Measurements from ENCODE around the gene ULK4.

ULK4 gene

GRCh38 chr3:41956574-41956973, 5.3 kb downstream of the ULK4 start:
- DNase-seq (ENCODE audit: low read depth) = no peak
- no peak overlapping the region for H3K4me3 ChIP-seq (ENCODE audit: low read length)
- no peak for TF ChIP-seq CTCF (conservative IDR thresholded peaks at IDR 0.05; ENCODE audit: low read depth, low read length)

- no peak for DNase-seq (ENCODE audit: low read depth)
- TF ChIP-seq CTCF (conservative IDR thresholded peaks at IDR 0.05; ENCODE audit: low read depth, low read length) = no peak
- no peak overlapping the region for H3K4me3 ChIP-seq (ENCODE audit: low read length)
Measured at GRCh38 chr3:41955192-41955591, 6.7 kb downstream of the ULK4 start.

DNA sequence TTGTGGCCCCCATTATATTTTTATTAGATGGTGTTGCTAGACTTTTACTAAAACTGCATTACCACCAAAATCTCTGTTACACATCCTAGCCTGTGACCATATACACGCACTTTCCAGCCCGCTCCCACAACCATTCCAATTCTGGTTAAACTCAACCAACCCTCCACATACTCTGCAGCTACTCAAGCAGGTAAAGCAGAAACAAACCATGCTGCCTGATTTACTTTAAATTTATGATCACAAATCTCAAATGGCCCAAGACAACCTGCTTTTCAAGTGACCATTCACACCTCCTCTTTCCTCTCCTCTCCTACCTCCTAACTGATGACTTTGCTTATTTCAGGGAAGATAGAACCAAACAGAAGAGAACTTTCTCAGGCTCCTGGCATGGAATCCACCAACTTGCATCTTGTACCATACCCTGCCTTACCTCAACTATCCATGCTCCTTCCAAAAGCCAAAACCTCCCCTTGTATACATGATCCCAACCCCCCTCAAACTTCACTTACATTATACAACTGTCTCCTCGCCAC, 18.5 kb downstream of the ULK4 start:
- TF ChIP-seq CTCF (conservative IDR thresholded peaks at IDR 0.05; ENCODE audit: low read depth, low read length) = no peak
- H3K4me3 ChIP-seq (ENCODE audit: low read length) = no peak overlapping the region
- DNase-seq (ENCODE audit: low read depth) = no peak

GRCh38 chr3:41940393-41940792, 21.5 kb downstream of the ULK4 start:
- TF ChIP-seq CTCF (conservative IDR thresholded peaks at IDR 0.05; ENCODE audit: low read depth, low read length) = no peak
- no peak overlapping the region for H3K4me3 ChIP-seq (ENCODE audit: low read length)
- DNase-seq (ENCODE audit: low read depth) = no peak

DNA sequence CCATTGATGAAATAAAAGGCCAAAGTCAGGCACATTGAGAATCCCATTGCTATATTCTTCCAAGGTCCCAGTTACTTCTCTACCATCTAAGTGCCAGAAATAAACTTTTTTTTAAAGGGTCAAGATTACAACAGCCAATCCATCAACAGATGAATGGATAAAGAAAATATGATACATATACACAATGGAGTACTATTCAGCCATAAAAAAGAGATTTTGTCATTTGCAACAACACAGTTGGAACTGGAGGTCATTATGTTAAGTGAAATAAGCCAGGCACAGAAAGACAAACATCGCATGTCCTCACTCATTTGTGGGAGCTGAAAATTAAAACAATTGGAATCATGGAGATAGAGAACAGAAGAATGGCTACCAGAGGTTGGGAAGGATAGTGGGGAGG, 25.5 kb downstream of the ULK4 start:
- no peak for TF ChIP-seq CTCF (conservative IDR thresholded peaks at IDR 0.05; ENCODE audit: low read depth, low read length)
- H3K4me3 ChIP-seq (ENCODE audit: low read length) = no peak overlapping the region
- DNase-seq (ENCODE audit: low read depth) = no peak

DNA sequence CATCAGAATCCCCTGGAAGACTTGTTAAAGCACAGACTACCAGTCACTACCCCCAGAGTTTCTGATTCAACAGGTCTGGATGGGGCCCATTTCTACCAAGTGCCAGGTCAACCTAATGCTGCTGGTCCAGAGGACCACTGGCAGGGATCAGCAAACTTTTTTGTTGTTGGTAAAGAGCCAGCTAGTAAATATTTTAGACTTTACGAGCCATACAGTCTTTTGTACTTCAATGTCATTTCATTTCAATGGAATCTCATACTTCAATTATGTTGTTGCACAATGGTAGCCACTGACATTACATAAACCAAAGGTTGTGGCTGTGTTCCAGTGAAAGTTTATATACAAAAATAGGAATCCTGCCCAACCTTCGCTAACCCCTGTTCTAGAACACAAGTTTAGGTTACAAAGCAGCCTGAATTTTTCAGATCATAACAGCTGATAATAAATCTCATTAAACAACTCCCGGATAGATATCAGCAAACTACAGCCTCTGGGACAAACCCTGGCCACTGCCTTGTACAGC, 28.7 kb downstream of the ULK4 start:
- DNase-seq (ENCODE audit: low read depth) = peak; percentile 75
- no peak overlapping the region for H3K4me3 ChIP-seq (ENCODE audit: low read length)
- no peak for TF ChIP-seq CTCF (conservative IDR thresholded peaks at IDR 0.05; ENCODE audit: low read depth, low read length)

GRCh38 chr3:41932464-41932863, 29.4 kb downstream of the ULK4 start:
- H3K4me3 ChIP-seq (ENCODE audit: low read length) = no peak overlapping the region
- TF ChIP-seq CTCF (conservative IDR thresholded peaks at IDR 0.05; ENCODE audit: low read depth, low read length) = no peak
- DNase-seq (ENCODE audit: low read depth) = peak; percentile 62
